Astrocyte (in vitro differentiated cells and primary cell): ENCODE data around the gene TNFRSF13B.

Source experiments
- EZH2 ChIP-seq: IDR thresholded peaks from 2 replicates; pipeline ENCODE4 v1.6.1; 2012; ENCODE audit warnings: mild to moderate bottlenecking, low read length, inconsistent platforms; ENCODE audit not compliant: insufficient read depth
- TF ChIP-seq, protein P1 (sequence below): IDR thresholded peaks from 2 replicates; pipeline ENCODE4 v1.5.1; 2011; ENCODE audit warnings: low read depth, mild to moderate bottlenecking, inconsistent platforms, low read length, moderate library complexity; ENCODE audit not compliant: insufficient read depth

DNA sequence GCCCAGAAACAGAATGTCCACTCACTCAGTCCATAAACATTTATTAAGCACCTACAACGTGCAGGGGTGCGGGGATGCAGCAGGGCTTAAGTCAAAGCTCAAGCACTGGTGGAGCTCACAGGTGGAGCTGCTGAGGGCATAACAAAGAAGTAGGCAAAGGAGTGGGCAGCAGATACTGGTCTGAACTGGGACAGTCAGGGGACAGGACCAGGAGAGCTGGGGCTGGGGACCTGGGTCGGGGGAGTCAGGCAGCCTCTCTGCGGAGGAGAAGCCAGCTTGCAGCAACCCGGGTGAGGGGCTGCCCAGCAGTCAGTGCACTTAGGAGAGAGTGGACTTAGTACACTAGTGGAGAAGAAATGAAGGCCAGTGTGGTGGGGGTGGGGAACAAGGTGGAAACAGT, 10.0 kb upstream of the TNFRSF13B start:
- TF ChIP-seq, protein P1, sequence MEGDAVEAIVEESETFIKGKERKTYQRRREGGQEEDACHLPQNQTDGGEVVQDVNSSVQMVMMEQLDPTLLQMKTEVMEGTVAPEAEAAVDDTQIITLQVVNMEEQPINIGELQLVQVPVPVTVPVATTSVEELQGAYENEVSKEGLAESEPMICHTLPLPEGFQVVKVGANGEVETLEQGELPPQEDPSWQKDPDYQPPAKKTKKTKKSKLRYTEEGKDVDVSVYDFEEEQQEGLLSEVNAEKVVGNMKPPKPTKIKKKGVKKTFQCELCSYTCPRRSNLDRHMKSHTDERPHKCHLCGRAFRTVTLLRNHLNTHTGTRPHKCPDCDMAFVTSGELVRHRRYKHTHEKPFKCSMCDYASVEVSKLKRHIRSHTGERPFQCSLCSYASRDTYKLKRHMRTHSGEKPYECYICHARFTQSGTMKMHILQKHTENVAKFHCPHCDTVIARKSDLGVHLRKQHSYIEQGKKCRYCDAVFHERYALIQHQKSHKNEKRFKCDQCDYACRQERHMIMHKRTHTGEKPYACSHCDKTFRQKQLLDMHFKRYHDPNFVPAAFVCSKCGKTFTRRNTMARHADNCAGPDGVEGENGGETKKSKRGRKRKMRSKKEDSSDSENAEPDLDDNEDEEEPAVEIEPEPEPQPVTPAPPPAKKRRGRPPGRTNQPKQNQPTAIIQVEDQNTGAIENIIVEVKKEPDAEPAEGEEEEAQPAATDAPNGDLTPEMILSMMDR = no peak
- TF ChIP-seq EZH2 = no peak
